Measurements from ENCODE around the gene PRR18.

GRCh38 chr6:166305562-166306117, 2.6 kb downstream of the PRR18 start:
- TF ChIP-seq, protein P1, sequence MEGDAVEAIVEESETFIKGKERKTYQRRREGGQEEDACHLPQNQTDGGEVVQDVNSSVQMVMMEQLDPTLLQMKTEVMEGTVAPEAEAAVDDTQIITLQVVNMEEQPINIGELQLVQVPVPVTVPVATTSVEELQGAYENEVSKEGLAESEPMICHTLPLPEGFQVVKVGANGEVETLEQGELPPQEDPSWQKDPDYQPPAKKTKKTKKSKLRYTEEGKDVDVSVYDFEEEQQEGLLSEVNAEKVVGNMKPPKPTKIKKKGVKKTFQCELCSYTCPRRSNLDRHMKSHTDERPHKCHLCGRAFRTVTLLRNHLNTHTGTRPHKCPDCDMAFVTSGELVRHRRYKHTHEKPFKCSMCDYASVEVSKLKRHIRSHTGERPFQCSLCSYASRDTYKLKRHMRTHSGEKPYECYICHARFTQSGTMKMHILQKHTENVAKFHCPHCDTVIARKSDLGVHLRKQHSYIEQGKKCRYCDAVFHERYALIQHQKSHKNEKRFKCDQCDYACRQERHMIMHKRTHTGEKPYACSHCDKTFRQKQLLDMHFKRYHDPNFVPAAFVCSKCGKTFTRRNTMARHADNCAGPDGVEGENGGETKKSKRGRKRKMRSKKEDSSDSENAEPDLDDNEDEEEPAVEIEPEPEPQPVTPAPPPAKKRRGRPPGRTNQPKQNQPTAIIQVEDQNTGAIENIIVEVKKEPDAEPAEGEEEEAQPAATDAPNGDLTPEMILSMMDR (IDR thresholded peaks at IDR 0.05; ENCODE audit: control extremely low read depth in 1 of 3, insufficient read depth in 1 of 3, low read depth in 1 of 3, low read length in 3 of 3): no peak
- no peak for TF ChIP-seq POLR2A (IDR thresholded peaks at IDR 0.05; ENCODE audit: control extremely low read depth in 1 of 2, low read depth in 2 of 2, low read length in 2 of 2)
- no peak for TF ChIP-seq ZNF274 (IDR thresholded peaks at IDR 0.05; ENCODE audit: borderline replicate concordance, extremely low read depth, low read length)
- TF ChIP-seq SIN3A (conservative IDR thresholded peaks at IDR 0.05 in 1 of 2, IDR thresholded peaks at IDR 0.05 in 1 of 2; ENCODE audit: low read depth in 1 of 2, low read length in 2 of 2): no peak

All from H1 (cell line).